Measurements from ENCODE around the gene UBE2O.
"Not testable (repeated sequence)": the region's sequence is repeated elsewhere in the genome, so short reads cannot be mapped to it uniquely, and the experiment has no call there.

Gene UBE2O

GRCh38 chr17:76367642-76368041 lies 85.3 kb downstream of the UBE2O start:
- DNase-seq, result no peak

DNA sequence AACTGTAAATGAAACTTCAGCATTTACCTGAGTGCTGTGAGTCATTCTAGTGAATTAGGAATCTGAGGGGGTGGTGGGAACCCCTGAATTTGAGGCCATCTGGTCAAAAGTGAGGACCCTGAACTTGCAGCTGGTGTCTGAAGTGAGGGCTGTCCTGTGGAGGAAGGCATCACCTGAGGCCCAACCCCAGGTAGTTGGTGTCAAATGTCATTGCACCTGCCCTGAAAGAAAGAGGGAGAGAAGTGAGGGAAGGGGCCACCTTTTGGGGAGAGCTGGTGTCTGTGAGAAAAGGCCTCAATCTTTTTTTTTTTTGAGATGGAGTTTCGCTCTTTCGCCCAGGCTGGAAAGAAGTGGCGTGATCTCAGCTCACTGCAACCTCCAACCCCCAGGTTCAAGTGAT lies 86.7 kb downstream of the UBE2O start:
- no peak for DNase-seq

DNA sequence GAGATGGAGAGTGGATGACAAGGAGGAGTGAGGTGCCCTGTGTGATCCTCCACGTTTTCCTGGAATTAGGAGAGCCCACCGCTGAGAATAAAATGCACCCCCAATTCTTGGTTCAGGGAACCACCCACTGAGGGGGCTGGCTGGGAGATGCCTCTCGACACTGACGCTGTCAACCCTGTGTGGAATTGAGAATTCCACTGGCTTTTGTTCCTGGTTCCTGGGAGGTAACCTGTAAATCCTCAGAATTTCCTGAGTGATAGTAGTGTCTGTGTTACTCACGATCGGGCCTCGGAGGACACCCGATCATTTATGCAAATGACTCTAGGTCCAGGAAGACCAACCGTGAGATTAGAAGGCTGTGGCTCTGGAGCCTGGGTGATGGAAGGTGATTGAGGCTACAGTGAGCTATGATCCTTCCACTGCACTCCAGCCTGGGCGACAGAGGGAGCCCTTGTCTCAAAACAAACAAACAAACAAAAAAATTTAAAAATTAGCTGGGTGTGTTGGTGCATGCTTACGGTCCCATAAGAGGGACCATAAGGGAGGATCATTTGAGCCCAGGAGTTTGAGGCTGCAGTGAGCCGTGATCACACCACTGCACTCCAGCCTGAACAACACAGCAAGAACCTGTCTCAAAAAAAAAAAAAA lies 87.6 kb downstream of the UBE2O start:
- DNase-seq, result no peak

DNA sequence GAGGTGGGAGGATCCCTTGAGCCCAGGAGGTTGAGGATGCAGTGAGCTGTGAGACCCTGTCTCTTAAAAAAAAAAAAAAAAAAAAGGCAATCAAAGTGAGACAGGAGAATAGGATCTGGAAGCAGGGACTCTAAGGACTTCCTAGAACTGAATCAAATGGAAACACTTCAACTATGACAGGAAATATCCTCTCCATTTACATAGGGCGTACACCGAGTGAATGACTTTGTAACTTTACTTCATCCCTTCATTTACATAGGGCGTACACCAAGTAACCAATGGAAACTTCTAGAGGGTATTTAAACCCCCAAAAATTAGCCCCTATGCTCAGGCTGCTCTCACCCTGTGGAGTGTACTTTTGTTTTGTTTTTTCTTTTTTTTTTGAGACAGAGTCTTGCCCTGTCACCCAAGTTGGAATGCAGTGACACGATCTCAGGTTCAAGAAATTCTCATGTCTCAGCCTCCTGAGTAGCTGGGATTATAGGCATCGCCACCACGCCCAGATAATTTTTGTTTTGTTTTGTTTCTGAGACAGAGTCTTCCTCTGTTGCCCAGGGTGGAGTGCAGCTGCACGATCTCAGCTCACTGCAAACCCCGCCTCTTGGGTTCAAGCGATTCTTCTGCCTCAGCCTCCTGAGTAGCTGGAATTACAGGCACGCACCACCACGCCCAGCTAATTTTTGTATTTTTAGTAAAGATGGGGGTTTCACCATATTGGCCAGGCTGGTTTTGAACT lies 89.7 kb downstream of the UBE2O start:
- no peak for DNase-seq

- no peak for DNase-seq
Measured at GRCh38 chr17:76360461-76360860, 92.5 kb downstream of the UBE2O start.

DNA sequence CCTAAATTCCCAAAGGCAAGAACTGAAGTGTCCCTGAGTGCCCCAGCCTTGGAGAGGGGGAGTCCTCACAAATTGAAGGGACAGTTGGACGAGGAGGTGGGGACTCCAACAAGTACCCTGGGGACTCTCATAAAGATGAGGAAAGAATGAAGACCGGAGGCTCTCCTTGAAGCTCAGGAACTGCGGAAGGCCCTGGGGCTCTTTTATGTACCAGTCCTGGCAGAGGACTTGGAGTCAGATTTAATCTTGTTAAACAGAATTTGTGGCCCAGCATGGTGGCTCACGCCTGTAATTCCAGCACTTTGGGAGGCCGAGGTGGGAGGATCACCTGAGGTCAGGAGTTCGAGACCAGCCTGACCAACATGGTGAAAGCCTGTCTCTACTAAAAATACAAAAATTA lies 93.2 kb downstream of the UBE2O start:
- not testable (repeated sequence) for DNase-seq

DNA sequence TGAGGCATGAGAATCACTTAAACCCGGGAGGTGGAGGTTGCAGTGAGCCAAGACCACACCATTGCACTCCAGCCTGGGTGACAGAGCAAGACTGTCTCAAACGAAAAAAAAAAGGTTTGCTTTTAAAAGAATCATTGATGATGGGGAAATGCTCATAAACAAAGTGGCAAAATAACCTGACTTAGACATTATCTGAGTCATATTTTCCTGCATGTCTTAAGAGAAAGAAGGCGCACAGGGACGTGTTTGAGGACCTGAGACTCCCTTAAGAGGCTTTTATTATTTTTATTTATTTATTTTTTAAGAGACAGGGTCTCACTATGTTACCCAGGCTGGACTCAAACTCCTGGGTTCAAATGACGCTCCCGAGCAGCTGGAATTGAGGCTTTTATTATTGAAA lies 93.6 kb downstream of the UBE2O start:
- no peak for DNase-seq

DNA sequence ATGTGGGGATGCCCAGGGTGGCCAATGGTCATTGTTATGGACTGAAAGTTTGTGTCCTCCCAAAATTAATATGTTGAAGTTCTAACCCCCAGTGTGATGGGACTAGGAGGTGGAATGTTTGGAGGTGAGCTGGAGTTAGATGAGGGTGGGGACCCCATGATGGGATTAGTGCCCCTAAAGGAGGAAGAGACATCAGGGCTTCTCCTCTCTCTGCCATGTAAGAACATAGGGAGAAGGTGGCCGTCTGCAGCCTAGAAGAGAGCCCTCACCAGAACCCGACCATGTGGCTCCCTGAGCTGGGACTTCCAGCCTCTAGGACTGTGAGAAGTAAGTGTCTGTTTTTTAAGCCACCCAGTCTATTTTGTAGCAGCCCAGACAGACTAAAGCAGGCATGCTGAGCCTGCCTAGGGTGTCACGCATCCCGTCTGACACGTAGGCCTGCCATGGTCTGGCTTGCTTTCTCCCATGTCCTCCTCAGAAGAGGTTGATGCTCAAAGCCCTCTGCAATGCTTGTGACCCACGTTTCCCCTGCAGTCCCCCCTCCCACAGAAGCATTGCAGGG lies 95.3 kb downstream of the UBE2O start:
- DNase-seq, result no peak

DNA sequence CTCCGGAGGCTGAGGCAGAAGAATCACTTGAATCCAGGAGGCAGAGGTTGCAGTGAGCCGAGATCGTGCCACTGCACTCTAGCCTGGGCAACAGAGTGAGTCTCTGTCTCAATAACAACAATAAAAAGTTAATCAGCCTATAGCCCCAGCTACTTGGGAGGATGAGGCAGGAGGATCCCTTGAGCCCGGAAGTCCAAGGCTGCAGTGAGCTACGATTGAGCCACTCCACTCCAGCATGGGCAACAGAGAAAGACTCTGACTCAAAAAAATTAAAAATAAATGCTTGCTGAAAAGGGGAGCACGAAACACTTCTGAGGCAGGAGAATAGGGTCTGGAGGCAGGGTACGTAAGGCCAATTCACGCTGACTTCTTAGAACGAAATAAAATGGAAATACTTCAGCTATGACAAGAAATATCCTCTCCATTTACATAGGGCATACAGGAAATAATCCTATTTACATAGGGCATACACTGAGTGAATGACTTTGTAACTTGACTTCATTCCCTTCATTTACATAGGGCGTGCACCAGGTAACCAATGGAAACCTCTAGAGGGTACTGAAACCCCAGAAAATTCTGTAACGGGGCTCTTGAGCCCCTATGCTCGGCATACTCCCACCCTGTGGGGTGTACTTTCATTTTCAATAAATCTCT lies 96.0 kb downstream of the UBE2O start:
- no peak for DNase-seq

GRCh38 chr17:76354747-76355310 lies 98.1 kb downstream of the UBE2O start:
- no peak for DNase-seq

DNA sequence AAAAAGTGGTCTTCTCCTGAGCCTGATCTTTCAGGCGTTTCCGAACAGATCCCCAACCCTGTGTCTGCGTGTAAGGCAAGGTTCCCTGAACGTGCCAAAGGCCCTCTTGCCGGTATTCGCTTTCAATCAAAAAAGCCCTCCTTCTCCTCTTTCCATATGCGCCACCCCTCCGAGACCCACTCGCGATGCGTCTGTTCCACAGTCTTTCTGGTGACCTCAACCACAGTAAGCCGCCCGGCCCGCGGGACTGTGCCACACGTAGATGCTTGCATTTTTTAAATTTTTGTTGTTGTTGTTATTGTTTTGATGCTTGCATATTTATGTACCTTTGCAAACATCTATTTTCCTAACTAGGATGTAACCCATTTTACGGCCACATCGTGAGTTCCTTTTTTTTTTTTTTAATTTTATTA lies 98.6 kb downstream of the UBE2O start:
- DNase-seq, result no peak

- DNase-seq, result peak; percentile 97
Measured at GRCh38 chr17:76353599-76354316, 99.2 kb downstream of the UBE2O start, which contains the start of gene PRPSAP1. Gene PRPSAP1 (minus strand): TSS chr17:76353916. CDS start chr17:76353703, 213 bp downstream.

DNA sequence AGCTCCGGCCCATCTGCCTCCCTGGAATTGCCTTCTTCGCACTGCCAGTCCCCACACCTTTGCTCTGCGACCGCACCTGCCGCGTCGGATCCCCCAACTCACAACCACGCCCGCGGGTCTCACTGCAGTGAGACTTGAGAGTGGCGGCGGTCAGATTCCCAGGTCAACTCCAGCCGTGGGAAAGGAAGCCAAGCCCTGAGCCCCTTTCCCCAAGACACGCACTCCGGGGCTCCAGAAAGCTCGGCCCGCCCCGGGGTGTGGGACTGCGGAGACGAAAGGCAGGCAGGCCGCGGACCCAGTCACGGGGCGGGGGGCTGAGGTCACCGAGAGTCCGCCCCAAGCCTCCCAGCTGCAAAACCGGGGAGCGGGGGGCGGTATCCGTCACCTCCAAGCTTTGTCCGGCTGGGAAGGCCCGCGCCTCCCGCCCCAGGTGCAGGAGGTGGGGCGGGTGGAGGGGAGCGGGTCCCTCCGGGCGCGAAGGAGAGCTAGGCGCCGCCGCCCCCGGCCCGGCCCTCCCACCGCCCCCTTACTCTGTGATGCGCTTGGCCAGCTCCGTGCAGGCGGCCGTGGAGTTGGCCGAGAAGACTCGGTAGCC lies 99.9 kb downstream of the UBE2O start:
- no peak for DNase-seq

DNA sequence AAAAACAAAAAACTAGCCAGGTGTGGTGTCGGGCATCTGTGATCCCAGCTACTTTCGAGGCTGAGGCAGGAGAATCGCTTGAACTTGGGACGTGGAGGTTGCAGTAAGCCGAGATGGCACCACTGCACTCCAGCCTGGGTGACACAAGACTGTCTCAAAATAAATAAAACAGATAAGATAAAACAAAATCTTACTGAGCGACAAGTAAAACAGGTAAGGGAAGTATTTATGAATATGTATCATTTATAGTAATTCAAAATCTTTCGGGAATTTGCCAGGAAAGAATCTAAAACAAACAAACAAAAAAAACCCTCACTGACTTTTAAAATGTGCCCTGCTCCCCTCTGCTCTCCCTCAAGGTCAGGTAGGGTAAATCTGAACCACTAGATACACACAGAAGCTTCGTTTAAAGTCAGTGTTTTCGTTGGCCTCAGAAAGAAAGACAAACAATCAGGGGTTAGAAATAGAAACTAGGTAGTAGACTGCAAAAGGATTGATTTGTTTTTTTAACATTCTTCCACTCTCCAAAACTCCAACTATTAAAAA lies 101.4 kb downstream of the UBE2O start:
- DNase-seq, result no peak

DNA sequence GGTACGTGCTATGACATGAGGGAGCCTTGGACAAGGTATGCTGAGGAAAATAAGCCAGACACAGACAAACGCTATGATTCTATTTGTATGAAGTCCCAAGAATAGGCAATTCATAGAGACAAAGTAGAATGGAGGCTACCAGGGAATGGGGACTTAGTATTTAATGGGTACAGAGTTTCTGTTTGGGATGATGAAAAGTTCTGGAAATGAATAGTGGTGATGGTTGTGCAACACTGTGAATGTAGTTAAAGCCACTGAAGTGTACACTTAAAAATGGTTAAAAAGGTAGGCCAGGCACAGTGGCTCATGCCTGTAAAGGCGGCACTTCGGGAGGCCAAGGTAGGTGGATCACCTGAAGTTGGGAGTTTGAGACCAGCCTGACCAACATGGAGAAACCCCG lies 102.5 kb downstream of the UBE2O start:
- no peak for DNase-seq

DNA sequence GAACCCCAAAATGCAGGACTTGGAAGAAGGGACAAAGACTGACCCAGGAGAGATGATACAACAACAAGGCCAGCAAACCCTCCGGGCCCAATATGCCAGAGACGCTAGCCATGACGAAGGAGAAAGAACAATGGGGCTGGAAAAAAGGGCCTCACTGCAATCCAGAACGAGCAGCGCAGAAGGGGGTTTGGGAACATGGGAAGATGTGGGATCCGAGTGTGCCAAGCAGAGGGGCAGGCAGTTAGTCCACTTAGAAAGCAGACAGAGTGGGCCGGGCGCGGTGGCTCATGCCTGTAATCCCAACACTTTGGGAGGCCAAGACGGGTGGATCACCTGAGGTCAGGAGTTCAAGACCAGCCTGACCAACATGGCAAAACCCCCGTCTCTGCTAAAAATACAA lies 106.0 kb downstream of the UBE2O start:
- DNase-seq, result not testable (repeated sequence)

- no peak for DNase-seq
Measured at GRCh38 chr17:76345377-76345974, 107.5 kb downstream of the UBE2O start.

DNA sequence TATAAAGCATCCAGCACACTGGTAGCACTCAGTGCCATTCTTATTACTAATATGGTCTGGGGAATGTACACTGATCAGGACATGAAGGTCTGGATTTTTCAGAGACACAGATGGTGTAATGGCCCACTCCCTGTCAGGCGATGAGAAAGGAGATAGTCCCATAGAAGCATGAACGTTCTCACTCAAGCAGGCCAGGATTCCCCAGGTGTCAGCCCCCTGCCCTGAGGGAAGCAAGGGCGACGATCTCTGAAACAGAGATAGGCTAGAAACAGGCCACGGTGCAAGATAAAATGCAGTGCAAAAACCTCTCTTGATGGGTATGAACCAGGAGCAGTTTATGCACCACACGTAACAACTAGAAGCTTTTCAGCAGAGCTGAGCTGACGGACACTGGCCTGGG lies 109.8 kb downstream of the UBE2O start:
- no peak for DNase-seq

- no peak for DNase-seq
Measured at GRCh38 chr17:76341301-76341700, 111.7 kb downstream of the UBE2O start.
